Left lung (tissue), 10 donors: ENCODE data around the gene ARL6. TPM values are rescaled to one million over a fixed set of nuclear protein-coding genes. Genes with fewer than 3 reads are reported as not detected.

Experiments
- ATAC-seq: fragments of 200-7000 bp; cut with Tn5 transposase; one replicate; pipeline ENCODE4 v1.9.1; 2020; ENCODE audit warnings: moderate library complexity
- DNase-seq, 4 donors: peaks; one replicate each; pipeline ENCODE4 v3.0.0-alpha.2; 2013 to 2020
- H3K27ac ChIP-seq, 2 donors: fragments of 200-600 bp; sonication (generic) in 1 of 2; one replicate each; pipeline versions ENCODE4 v1.5.0 to v1.8.0; 2020 to 2021
- H3K27me3 ChIP-seq, 2 donors: fragments of 200-600 bp; sonication (generic) in 1 of 2; one replicate each; pipeline versions ENCODE4 v1.5.0 to v1.8.0; 2020 to 2021
- H3K36me3 ChIP-seq, 2 donors: fragments of 200-600 bp; sonication (generic) in 1 of 2; one replicate each; pipeline versions ENCODE4 v1.5.0 to v1.8.0; 2020 to 2021
- H3K4me1 ChIP-seq, 2 donors: fragments of 200-600 bp; one replicate each; pipeline ENCODE4 v1.8.0; 2021
- H3K4me3 ChIP-seq, 2 donors: fragments of 200-600 bp; sonication (generic) in 1 of 2; one replicate each; pipeline versions ENCODE4 v1.5.0 to v1.8.0; 2020 to 2021; ENCODE audit warnings: mild to moderate bottlenecking in 1 of 2
- H3K9me3 ChIP-seq, 2 donors: fragments of 200-600 bp; sonication (generic) in 1 of 2; one replicate each; pipeline versions ENCODE4 v1.5.0 to v1.8.0; 2020 to 2021
- CTCF ChIP-seq, 2 donors: fragments of 200-600 bp; sonication (generic) in 1 of 2; IDR thresholded peaks; one replicate each; pipeline versions ENCODE4 v1.5.0 to v1.8.0; 2021; ENCODE audit warnings: antibody characterized with exemption in 2 of 2
- intact Hi-C, 2 donors: fragments of 100-400 bp; cut with DNase I; formaldehyde crosslinking; loops; one replicate each; pipeline versions ENCODE4 v1.11.2 to v1.14.2; 2022
- polyA plus RNA-seq, 6 donors: library from polyadenylated mRNA; unstranded; fragments of 120-200 nt; gene quantifications; one replicate each; pipeline ENCODE4 v1.2.1, GENCODE V29; 2013; ENCODE audit not compliant: insufficient read length in 6 of 6
- total RNA-seq, 2 donors: library from RNA; stranded (reverse); fragmentation: NEBNext Ultra II Directional; extraction: Animal tissue kit (Norgen Biotek cat#: 25700); gene quantifications; one replicate each; pipeline ENCODE4 v1.2.1, GENCODE V29; 2021
- donor health status: DM: no; HTN: yes; CAD: no.
- donor health status: DM: no; HTN: no; CAD: no.

The ARL6 gene
- total and polyA plus RNA-seq, 8 donors, result 9.9 to 27.1 (median 20.3) TPM

- no peak for ATAC-seq
- Histone ChIP-seq H3K36me3 (no peaks in the 10 kb centered on the region), H3K9me3 (no peaks in the 10 kb centered on the region), H3K27me3 (peaks cover 0 to 41% of the 10 kb centered on the region in 2 donors), H3K4me1 (peaks cover 0 to 27% of the 10 kb centered on the region in 2 donors), H3K27ac (peak overlapping the region; percentile 92 to 94), H3K4me3 (peak overlapping the region; percentile 78 to 96)
- TF ChIP-seq CTCF (IDR thresholded peaks at IDR 0.05), result no peak
- DNase-seq, result no peak
- intact Hi-C loops, result no loop called here
These were observed 58.8 kb downstream of the ARL6 start for GRCh38 chr3:97823046-97824004.

GRCh38 chr3:97825101-97825500 is 60.5 kb downstream of the ARL6 start:
- ATAC-seq, result no peak
- H3K9me3 ChIP-seq, result no peaks in the 10 kb centered on the region
- peaks cover 0 to 28% of the 10 kb centered on the region in 2 donors for H3K27me3 ChIP-seq
- H3K4me1 ChIP-seq, result peaks cover 0 to 27% of the 10 kb centered on the region in 2 donors
- TF ChIP-seq CTCF (IDR thresholded peaks at IDR 0.05), result no peak
- no peaks in the 10 kb centered on the region for H3K36me3 ChIP-seq
- no peak overlapping the region for H3K4me3 ChIP-seq
- no peak for DNase-seq
- intact Hi-C loops, result no loop called here
- H3K27ac ChIP-seq, result no peak overlapping the region

GRCh38 chr3:97827741-97828471 is 63.3 kb downstream of the ARL6 start:
- peaks cover 0 to 1% of the 10 kb centered on the region in 2 donors for H3K27me3 ChIP-seq
- H3K27ac ChIP-seq, result no peak overlapping the region
- H3K36me3 ChIP-seq, result no peaks in the 10 kb centered on the region
- no peak overlapping the region for H3K4me3 ChIP-seq
- H3K4me1 ChIP-seq, result peaks cover 0 to 19% of the 10 kb centered on the region in 2 donors
- H3K9me3 ChIP-seq, result no peaks in the 10 kb centered on the region
- no peak for TF ChIP-seq CTCF (IDR thresholded peaks at IDR 0.05)
- ATAC-seq, result no peak
- intact Hi-C loops, result no loop called here
- no peak for DNase-seq

GRCh38 chr3:97829198-97829597 is 64.6 kb downstream of the ARL6 start:
- no peak for TF ChIP-seq CTCF (IDR thresholded peaks at IDR 0.05)

GRCh38 chr3:97830638-97831037 is 66.1 kb downstream of the ARL6 start:
- no peaks in the 10 kb centered on the region for H3K4me1 ChIP-seq
- no peak overlapping the region for H3K27ac ChIP-seq
- no peaks in the 10 kb centered on the region for H3K9me3 ChIP-seq
- intact Hi-C loops, result no loop called here
- DNase-seq, result no peak
- no peaks in the 10 kb centered on the region for H3K27me3 ChIP-seq
- TF ChIP-seq CTCF (IDR thresholded peaks at IDR 0.05), result no peak
- no peaks in the 10 kb centered on the region for H3K36me3 ChIP-seq
- ATAC-seq, result no peak
- H3K4me3 ChIP-seq, result no peak overlapping the region

More at GRCh38 chr3:97829198-97829597, 64.6 kb downstream of the ARL6 start:
- Histone ChIP-seq H3K27me3 (no peaks in the 10 kb centered on the region), H3K4me3 (no peak overlapping the region), H3K27ac (no peak overlapping the region), H3K9me3 (no peaks in the 10 kb centered on the region), H3K36me3 (no peaks in the 10 kb centered on the region), H3K4me1 (peaks cover 0 to 6% of the 10 kb centered on the region in 2 donors)
- ATAC-seq (no peak), DNase-seq (no peak)
- intact Hi-C loops, result no loop called here
